Neural cell (in vitro differentiated cells): ENCODE results near the gene EPHA8. TPM values are rescaled to one million over a fixed set of nuclear protein-coding genes. Genes with fewer than 3 reads are reported as not detected.

Source experiments
- H2AFZ ChIP-seq: fragments of 200-600, 300-800 bp; sonication (generic), shearing (Covaris generic); 2 replicates; pipeline ENCODE4 v1.6.0; 2014; ENCODE audit warnings: low read depth, mild to moderate bottlenecking, antibody characterized with exemption, low read length, moderate library complexity
- H3F3A ChIP-seq: fragments of 200-600 bp; shearing (Covaris generic); 2 replicates; pipeline ENCODE4 v1.6.1; 2016; ENCODE audit warnings: mild to moderate bottlenecking, moderate library complexity, mixed read lengths, antibody characterized with exemption, low read length; ENCODE audit not compliant: insufficient read depth, poor library complexity, severe bottlenecking
- H3K27ac ChIP-seq: fragments of 200-600, 300-800 bp; sonication (generic), shearing (Covaris generic); 2 replicates; pipeline ENCODE4 v1.5.1; 2014; ENCODE audit warnings: mild to moderate bottlenecking, low read length, moderate library complexity
- H3K27me3 ChIP-seq: fragments of 300-800, 200-600 bp; sonication (generic), shearing (Covaris generic); 2 replicates; pipeline ENCODE4 v1.6.0; 2014; ENCODE audit warnings: mild to moderate bottlenecking, low read depth, low read length, moderate library complexity; ENCODE audit not compliant: insufficient read depth
- H3K36me3 ChIP-seq: fragments of 300-800, 200-600 bp; sonication (generic), shearing (Covaris generic); 2 replicates; pipeline ENCODE4 v1.5.1; 2014; ENCODE audit warnings: mild to moderate bottlenecking, antibody characterized with exemption, low read length, moderate library complexity; ENCODE audit not compliant: insufficient read depth
- H3K4me2 ChIP-seq: fragments of 300-800, 200-600 bp; sonication (generic), shearing (Covaris generic); 2 replicates; pipeline ENCODE4 v1.6.0; 2014; ENCODE audit warnings: mild to moderate bottlenecking, low read length
- H3K4me3 ChIP-seq: fragments of 300-800, 200-600 bp; sonication (generic), shearing (Covaris generic); 2 replicates; pipeline ENCODE4 v1.5.1; 2014; ENCODE audit warnings: mild to moderate bottlenecking, low read length, moderate library complexity
- H3K79me2 ChIP-seq: fragments of 200-600 bp; shearing (Covaris generic); replicated peaks from 2 replicates; pipeline ENCODE4 v1.6.0; 2014; ENCODE audit warnings: mild to moderate bottlenecking, low read length, moderate library complexity; ENCODE audit not compliant: insufficient read depth
- H3K9ac ChIP-seq: fragments of 300-800, 200-600 bp; sonication (generic), shearing (Covaris generic); 2 replicates; pipeline ENCODE4 v1.6.1; 2016; ENCODE audit warnings: mild to moderate bottlenecking, low read length, mixed read lengths
- H3K9me2 ChIP-seq: fragments of 200-600 bp; shearing (Covaris generic); 2 replicates; pipeline ENCODE4 v1.6.1; 2016; ENCODE audit warnings: mild to moderate bottlenecking, low read length, mixed read lengths; ENCODE audit not compliant: insufficient read depth
- H3K9me3 ChIP-seq: fragments of 200-600, 300-800 bp; sonication (generic), shearing (Covaris generic); 2 replicates; pipeline ENCODE4 v1.6.1; 2016; ENCODE audit warnings: mild to moderate bottlenecking, mixed run types, low read length, moderate library complexity, mixed read lengths
- H4K20me1 ChIP-seq: fragments of 200-600 bp; shearing (Covaris generic); 2 replicates; pipeline ENCODE4 v1.6.1; 2016; ENCODE audit warnings: mild to moderate bottlenecking, mixed run types; ENCODE audit not compliant: insufficient read depth
- CTCF ChIP-seq: fragments of 450-650 bp; IDR thresholded peaks from 2 replicates; pipeline ENCODE4 v1.5.1; 2014; ENCODE audit warnings: antibody characterized with exemption, mild to moderate bottlenecking, moderate library complexity; ENCODE audit not compliant: poor library complexity, severe bottlenecking
- EP300 ChIP-seq: fragments of 450-650 bp; conservative IDR thresholded peaks from 2 replicates; pipeline ENCODE4 v1.6.1; 2014; ENCODE audit warnings: antibody characterized with exemption, mild to moderate bottlenecking, moderate library complexity; ENCODE audit not compliant: poor library complexity, severe bottlenecking
- EZH2 ChIP-seq: fragments of 200-600, 300-800 bp; shearing (Covaris generic), sonication (generic); IDR thresholded peaks from 2 replicates; pipeline ENCODE4 v1.6.1; 2014; ENCODE audit warnings: antibody characterized with exemption, low read length, borderline replicate concordance, mild to moderate bottlenecking; ENCODE audit not compliant: insufficient read depth, poor library complexity, severe bottlenecking
- MXI1 ChIP-seq: fragments of 450-650 bp; conservative IDR thresholded peaks from 2 replicates; pipeline ENCODE4 v1.6.1; 2014; ENCODE audit warnings: antibody characterized with exemption, mild to moderate bottlenecking; ENCODE audit not compliant: poor library complexity, severe bottlenecking
- POLR2AphosphoS5 ChIP-seq: IDR thresholded peaks from 2 replicates; pipeline ENCODE4 v1.6.1; 2012
- RAD21 ChIP-seq: fragments of 450-650 bp; conservative IDR thresholded peaks from 2 replicates; pipeline ENCODE4 v1.6.1; 2014; ENCODE audit warnings: antibody characterized with exemption, mild to moderate bottlenecking, moderate library complexity
- REST ChIP-seq: IDR thresholded peaks from 2 replicates; pipeline ENCODE4 v1.6.1; 2012; ENCODE audit warnings: borderline replicate concordance
- SMC3 ChIP-seq: fragments of 450-650 bp; conservative IDR thresholded peaks from 2 replicates; pipeline ENCODE4 v1.6.1; 2014; ENCODE audit warnings: antibody characterized with exemption, mild to moderate bottlenecking, moderate library complexity; ENCODE audit not compliant: poor library complexity
- TAF1 ChIP-seq: IDR thresholded peaks from 2 replicates; pipeline ENCODE4 v1.6.1; 2012; ENCODE audit warnings: low read depth
- polyA plus RNA-seq: library from polyadenylated mRNA; depleted of rRNA; stranded (reverse); fragments of >200 nt; gene quantifications from 2 replicates; pipeline ENCODE4 v1.2.3, GENCODE V29; 2014

Gene EPHA8
- polyA plus RNA-seq, 1 donor from 2014 or later = 4.7 TPM

GRCh38 chr1:22553991-22554522, 9.2 kb upstream of the EPHA8 start:
- no peaks in the 10 kb centered on the region for H3K9me3 ChIP-seq
- H3K4me2 ChIP-seq = no peak overlapping the region
- no peak overlapping the region for H3K9ac ChIP-seq
- H3K27ac ChIP-seq = no peak overlapping the region
- no peaks in the 10 kb centered on the region for H3K79me2 ChIP-seq
- no peaks in the 10 kb centered on the region for H3K36me3 ChIP-seq
- H4K20me1 ChIP-seq = no peaks in the 10 kb centered on the region
- no peak overlapping the region for H2AFZ ChIP-seq
- no peak for TF ChIP-seq RAD21
- TF ChIP-seq POLR2AphosphoS5 = no peak
- TF ChIP-seq REST = no peak
- TF ChIP-seq SMC3 = no peak
- no peak for TF ChIP-seq CTCF
- TF ChIP-seq EZH2 = no peak
- TF ChIP-seq EP300 = no peak
- no peak for TF ChIP-seq MXI1
- TF ChIP-seq TAF1 = no peak
- H3K9me2 ChIP-seq = no peaks in the 10 kb centered on the region
- no peak overlapping the region for H3K4me3 ChIP-seq
- no peaks in the 10 kb centered on the region for H3K27me3 ChIP-seq
- H3F3A ChIP-seq = no peaks in the 10 kb centered on the region

- Histone ChIP-seq H3K79me2 (no peaks in the 10 kb centered on the region), H3K9ac (no peak overlapping the region), H3K27ac (no peak overlapping the region), H3K4me2 (no peak overlapping the region), H3K9me2 (no peaks in the 10 kb centered on the region), H3K27me3 (peaks cover 4% of the 10 kb centered on the region), H2AFZ (no peak overlapping the region), H3F3A (no peaks in the 10 kb centered on the region), H4K20me1 (no peaks in the 10 kb centered on the region), H3K36me3 (no peaks in the 10 kb centered on the region), H3K4me3 (no peak overlapping the region), H3K9me3 (no peaks in the 10 kb centered on the region)
- TF ChIP-seq CTCF (no peak), EZH2 (no peak), SMC3 (no peak), POLR2AphosphoS5 (no peak)
These were observed 8.0 kb upstream of the EPHA8 start for GRCh38 chr1:22555371-22555656.
